GM13976 (cell line): ENCODE data around the gene EIF1.

Experiments
- DNase-seq: peaks from one replicate; pipeline ENCODE4 v3.0.0; 2012; ENCODE audit warnings: low spot score
- CTCF ChIP-seq: IDR thresholded peaks from 2 replicates; pipeline ENCODE4 v1.5.1; 2012; ENCODE audit warnings: borderline replicate concordance, mild to moderate bottlenecking; ENCODE audit not compliant: insufficient read depth; ENCODE audit errors: extremely low read depth, missing control alignments, control extremely low read depth
- in situ Hi-C: fragments of 300-500 bp; cut with MboI; formaldehyde crosslinking; loops from one replicate; pipeline ENCODE4 v1.12.0; 2022; ENCODE audit warnings: low sequenced_read_pairs, mixed read lengths, inconsistent platforms; ENCODE audit not compliant: unreplicated experiment

Gene EIF1

GRCh38 chr17:41731836-41732235 is 43.2 kb downstream of the EIF1 start:
- in situ Hi-C loops = loop anchor here (10.0 kb wide), 1 partner anchor 73 kb away; no protein-coding TSS in a partner anchor
- no peak for DNase-seq
- no peak for TF ChIP-seq CTCF

- no peak for DNase-seq
- in situ Hi-C loops = loop anchor here (10.0 kb wide), 1 partner anchor 71 kb away; no protein-coding TSS in a partner anchor
- no peak for TF ChIP-seq CTCF
These were observed 44.9 kb downstream of the EIF1 start for GRCh38 chr17:41733348-41734138.

GRCh38 chr17:41734139-41734948 is 45.7 kb downstream of the EIF1 start, which contains the start of gene HAP1:
Gene HAP1, minus strand, starts transcription at chr17:41734643. Its CDS starts 9 bp downstream, at chr17:41734634.
- in situ Hi-C loops = loop anchor here (10.0 kb wide), 1 partner anchor 70 kb away; no protein-coding TSS in a partner anchor
- no peak for TF ChIP-seq CTCF
- no peak for DNase-seq

- in situ Hi-C loops = loop anchor here (10.0 kb wide), 1 partner anchor 70 kb away; no protein-coding TSS in a partner anchor
- no peak for TF ChIP-seq CTCF
- no peak for DNase-seq
These were observed 46.2 kb downstream of the EIF1 start for GRCh38 chr17:41734949-41735313.

- in situ Hi-C loops = loop anchor here (10.0 kb wide), 1 partner anchor 69 kb away; no protein-coding TSS in a partner anchor
- TF ChIP-seq CTCF = no peak
- no peak for DNase-seq
These were observed 47.1 kb downstream of the EIF1 start for GRCh38 chr17:41735744-41736143.

GRCh38 chr17:41736983-41737679 is 48.4 kb downstream of the EIF1 start:
- no peak for DNase-seq
- in situ Hi-C loops = loop anchor here (10.0 kb wide), 1 partner anchor 68 kb away; no protein-coding TSS in a partner anchor
- TF ChIP-seq CTCF = no peak
